ENCODE data around the gene CCDC63. TPM values are rescaled to one million over a fixed set of nuclear protein-coding genes. Genes with fewer than 3 reads are reported as not detected.

CCDC63 gene
- total and polyA plus RNA-seq, 9 of the 15 experiments (the other 6 are each of a cell fraction or from before 2014, with no cell fraction given) = not detected

GRCh38 chr12:110917961-110918360 is 71.2 kb downstream of the CCDC63 start:
- intact Hi-C loops (cut with micrococcal nuclease) = no loop called here
- ATAC-seq = no peak
- WGBS (ENCODE audit: insufficient coverage, low coverage, missing lambda C conversion rate) = 0% methylated on average over 7 of the region's 7 CpGs

More at GRCh38 chr12:110917961-110918360, 71.2 kb downstream of the CCDC63 start:
- H3K27ac ChIP-seq (ENCODE audit: extremely low read depth, low read depth, low read length) = no peak overlapping the region
- H4K20me1 ChIP-seq (replicated peaks; ENCODE audit: control insufficient read depth, insufficient read depth, low read length) = no peaks in the 10 kb centered on the region
- ChIA-PET POLR2A (no interaction called here), CTCF (ENCODE audit: low intra/inter-chr PET ratio) (no interaction called here)
- H3K4me1 ChIP-seq (replicated peaks in 1 of 2; ENCODE audit: control insufficient read depth in 2 of 2, insufficient read depth in 2 of 2, low read length in 2 of 2) = no peaks in the 10 kb centered on the region
- no peak for TF ChIP-seq ATF2 (CRISPR knock-in tag; IDR thresholded peaks at IDR 0.05)
- no peak for TF ChIP-seq ATF6 (CRISPR knock-in tag; IDR thresholded peaks at IDR 0.05)
- no peak for TF ChIP-seq GATAD2A (IDR thresholded peaks at IDR 0.05)
- TF ChIP-seq DMBX1 (CRISPR knock-in tag; IDR thresholded peaks at IDR 0.05; ENCODE audit: borderline replicate concordance) = no peak
- TF ChIP-seq NONO (IDR thresholded peaks at IDR 0.05; ENCODE audit: low read depth in 2 of 2, low read length in 1 of 2) = no peak
- no peak for TF ChIP-seq SRSF3 (IDR thresholded peaks at IDR 0.05; ENCODE audit: insufficient read depth, low read length)
- TF ChIP-seq ZNF277 (CRISPR knock-in tag; IDR thresholded peaks at IDR 0.05; ENCODE audit: borderline replicate concordance) = no peak
- FAIRE-seq (no peak), DNase-seq (ENCODE audit: extremely low read depth in 1 of 4, low spot score in 3 of 4) (no peak)
- no peak overlapping the region for H3K9ac ChIP-seq (ENCODE audit: insufficient read depth in 1 of 2, low read depth in 2 of 2, low read length in 2 of 2)
- H3K79me2 ChIP-seq (ENCODE audit: control insufficient read depth, insufficient read depth, low read length) = no peaks in the 10 kb centered on the region
- in situ Hi-C loops (cut with MboI) = no loop called here
- no peak overlapping the region for H2AFZ ChIP-seq (ENCODE audit: low read depth, low read length)
- BruUV-seq (replicated peaks) = no TSS peak
- H3K27me3 ChIP-seq (ENCODE audit: control insufficient read depth in 2 of 2, insufficient read depth in 2 of 2, low read length in 2 of 2) = peaks cover 22 to 54% of the 10 kb centered on the region in 2 experiments; a peak in 4 of 5 replicates
- H3K4me3 ChIP-seq = no peak overlapping the region
- no peak overlapping the region for H3K4me2 ChIP-seq (ENCODE audit: insufficient read depth, low read length)
- H3K9me3 ChIP-seq (replicated peaks; ENCODE audit: control insufficient read depth, insufficient read depth, low read depth, low read length) = no peaks in the 10 kb centered on the region
- H3K9me1 ChIP-seq (ENCODE audit: control insufficient read depth, insufficient read depth, low read length) = no peaks in the 10 kb centered on the region
- no peaks in the 10 kb centered on the region for H3K36me3 ChIP-seq (ENCODE audit: control insufficient read depth, insufficient read depth, low read length)

All from K562 (cell line).